Measurements from ENCODE around the gene ZFP1. TPM values are rescaled to one million over a fixed set of nuclear protein-coding genes. Genes with fewer than 3 reads are reported as not detected.

Gene ZFP1
- polyA plus RNA-seq, 2 of the 4 experiments (the other 2 are of a cell fraction): 14.4 to 16.1 TPM

DNA sequence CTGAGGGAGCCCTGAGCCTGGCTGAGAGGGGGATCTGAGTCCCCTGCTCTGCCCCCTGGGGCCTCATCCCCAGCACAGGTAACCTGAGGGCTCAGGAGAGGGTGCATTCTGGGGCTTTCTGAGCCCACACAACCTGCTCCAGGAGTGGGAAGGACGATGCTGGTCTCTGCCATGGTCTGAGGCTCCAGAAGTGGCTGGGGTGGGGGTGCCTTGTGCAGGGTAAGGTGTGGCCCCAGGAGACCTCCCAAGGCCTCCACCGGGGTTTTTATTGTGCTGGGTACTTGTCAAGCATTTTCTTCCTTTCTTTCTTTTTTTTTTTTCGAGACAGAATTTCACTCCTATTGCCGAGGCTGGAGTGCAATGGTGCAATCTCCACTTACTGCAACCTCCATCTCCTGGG, 70.8 kb downstream of the ZFP1 start (continued):
- TF ChIP-seq REST (IDR thresholded peaks at IDR 0.05) (no peak), E2F6 (IDR thresholded peaks at IDR 0.05; ENCODE audit: borderline replicate concordance, low read depth) (no peak), MYC (IDR thresholded peaks at IDR 0.05; ENCODE audit: borderline replicate concordance, low read length) (no peak)
- TF ChIP-seq, protein P1, sequence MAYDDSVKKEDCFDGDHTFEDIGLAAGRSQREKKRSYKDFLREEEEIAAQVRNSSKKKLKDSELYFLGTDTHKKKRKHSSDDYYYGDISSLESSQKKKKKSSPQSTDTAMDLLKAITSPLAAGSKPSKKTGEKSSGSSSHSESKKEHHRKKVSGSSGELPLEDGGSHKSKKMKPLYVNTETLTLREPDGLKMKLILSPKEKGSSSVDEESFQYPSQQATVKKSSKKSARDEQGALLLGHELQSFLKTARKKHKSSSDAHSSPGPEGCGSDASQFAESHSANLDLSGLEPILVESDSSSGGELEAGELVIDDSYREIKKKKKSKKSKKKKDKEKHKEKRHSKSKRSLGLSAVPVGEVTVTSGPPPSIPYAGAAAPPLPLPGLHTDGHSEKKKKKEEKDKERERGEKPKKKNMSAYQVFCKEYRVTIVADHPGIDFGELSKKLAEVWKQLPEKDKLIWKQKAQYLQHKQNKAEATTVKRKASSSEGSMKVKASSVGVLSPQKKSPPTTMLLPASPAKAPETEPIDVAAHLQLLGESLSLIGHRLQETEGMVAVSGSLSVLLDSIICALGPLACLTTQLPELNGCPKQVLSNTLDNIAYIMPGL (CRISPR knock-in tag; IDR thresholded peaks at IDR 0.05; ENCODE audit: borderline replicate concordance): no peak

DNA sequence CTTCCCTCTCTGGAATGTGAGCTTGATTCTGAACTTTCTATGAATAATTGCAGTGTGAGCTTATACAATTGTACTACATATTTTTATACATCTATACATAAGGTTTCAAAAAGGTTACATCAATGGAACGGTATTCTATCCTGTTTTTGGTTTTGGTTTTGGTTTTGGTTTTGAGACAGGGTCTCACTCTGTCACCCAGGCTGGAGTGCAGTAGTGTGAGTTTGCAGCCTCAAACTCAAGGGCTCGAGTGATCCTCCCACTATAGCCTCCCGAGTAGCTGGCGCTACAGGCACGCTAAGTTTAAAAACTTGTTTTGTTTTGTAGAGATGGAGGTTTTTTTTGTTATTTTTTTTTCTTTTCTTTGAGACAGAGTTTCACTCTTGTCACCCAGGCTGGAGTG, 71.5 kb downstream of the ZFP1 start:
- no peak for TF ChIP-seq HDAC2 (IDR thresholded peaks at IDR 0.05)
- no peak for TF ChIP-seq JUN (IDR thresholded peaks at IDR 0.05)
- no peak for TF ChIP-seq PHF8 (IDR thresholded peaks at IDR 0.05; ENCODE audit: borderline replicate concordance, low read depth)
- TF ChIP-seq NR3C1 (IDR thresholded peaks at IDR 0.05): no peak
- TF ChIP-seq E2F6 (IDR thresholded peaks at IDR 0.05; ENCODE audit: borderline replicate concordance, low read depth): no peak
- TF ChIP-seq SREBF2 (IDR thresholded peaks at IDR 0.05): no peak
- no peak for TF ChIP-seq FOSL2 (IDR thresholded peaks at IDR 0.05)
- TF ChIP-seq FOSL2 (CRISPR knock-in tag; IDR thresholded peaks at IDR 0.05): no peak
- no peak for TF ChIP-seq EHMT2 (IDR thresholded peaks at IDR 0.05; ENCODE audit: low read depth)
- no peak for TF ChIP-seq ESRRA (IDR thresholded peaks at IDR 0.05; ENCODE audit: borderline replicate concordance, low read length)
- TF ChIP-seq HOXB5 (CRISPR knock-in tag; IDR thresholded peaks at IDR 0.05): no peak
- TF ChIP-seq BHLHE40 (IDR thresholded peaks at IDR 0.05; ENCODE audit: low read depth, low read length): no peak
- TF ChIP-seq TFCP2L1 (CRISPR knock-in tag; IDR thresholded peaks at IDR 0.05): no peak
- no peak for TF ChIP-seq CHD4 (IDR thresholded peaks at IDR 0.05; ENCODE audit: borderline replicate concordance)
- no peak for TF ChIP-seq KDM1A (IDR thresholded peaks at IDR 0.05; ENCODE audit: low read depth)
- TF ChIP-seq RCOR1 (IDR thresholded peaks at IDR 0.05; ENCODE audit: low read depth, low read length): no peak
- TF ChIP-seq CEBPB (IDR thresholded peaks at IDR 0.05): no peak
- TF ChIP-seq, protein P1 (CRISPR knock-in tag; IDR thresholded peaks at IDR 0.05; ENCODE audit: borderline replicate concordance): no peak
- H3K27ac ChIP-seq: no peak overlapping the region
- CTCF ChIA-PET: interaction anchor here (1.0 to 6.5 kb wide), 4 partner anchors 14 to 182 kb away, joined by 3 to 36 read pairs (median 16); no protein-coding TSS in a partner anchor
- ATAC-seq: no peak
- FAIRE-seq: no peak
- WGBS (ENCODE audit: missing lambda C conversion rate): 81% methylated on average over 5 of the region's 5 CpGs
- no peak for DNase-seq (ENCODE audit: low read depth in 1 of 2, low spot score in 1 of 2)
- no peak overlapping the region for H3K4me3 ChIP-seq
- no peak overlapping the region for H3K4me2 ChIP-seq
- POLR2A ChIA-PET: interaction anchor here (0.5 kb wide), 1 partner anchor 198 kb away, joined by 5 read pairs; no protein-coding TSS in a partner anchor
- H3K9me3 ChIP-seq: no peaks in the 10 kb centered on the region
- H3K4me1 ChIP-seq: no peaks in the 10 kb centered on the region

Other genes with a start within 250 kb of the ZFP1 start
- 52.2 and 57.2 TPM in 2 replicates for gene WDR59, start 163.4 kb upstream of the ZFP1 start, polyA plus RNA-seq (2011; rRNA removed)
- gene WDR59, start 163.4 kb upstream of the ZFP1 start, polyA plus RNA-seq (2017; fragmentation: RNase III; extraction: RNeasy Plus Mini Kit Qiagen cat#74134 plus additional on column Dnase treatment): 31.4 to 40.8 TPM (median 33.4 TPM) in 3 replicates
- gene ZNRF1, start 149.5 kb upstream of the ZFP1 start, polyA plus RNA-seq (2011; rRNA removed): 21.4 and 22.6 TPM in 2 replicates
- gene ZNRF1, start 149.5 kb upstream of the ZFP1 start, polyA plus RNA-seq (2017; fragmentation: RNase III; extraction: RNeasy Plus Mini Kit Qiagen cat#74134 plus additional on column Dnase treatment): 18.6 to 19.8 TPM (median 19.2 TPM) in 3 replicates
- 0.79 and 0.90 TPM in 2 replicates for gene LDHD, start 31.7 kb upstream of the ZFP1 start, polyA plus RNA-seq (2011; rRNA removed)
- gene LDHD, start 31.7 kb upstream of the ZFP1 start, polyA plus RNA-seq (2017; fragmentation: RNase III; extraction: RNeasy Plus Mini Kit Qiagen cat#74134 plus additional on column Dnase treatment): 0.83 to 1.3 TPM (median 1.1 TPM) in 3 replicates
- gene CTRB2, start 58.6 kb downstream of the ZFP1 start, polyA plus RNA-seq (2011; rRNA removed): not detected in 2 replicates
- not detected in 3 replicates for gene CTRB2, start 58.6 kb downstream of the ZFP1 start, polyA plus RNA-seq (2017; fragmentation: RNase III; extraction: RNeasy Plus Mini Kit Qiagen cat#74134 plus additional on column Dnase treatment)
- not detected in 2 replicates for gene CTRB1, start 70.5 kb downstream of the ZFP1 start, polyA plus RNA-seq (2011; rRNA removed)
- not detected in 3 replicates for gene CTRB1, start 70.5 kb downstream of the ZFP1 start, polyA plus RNA-seq (2017; fragmentation: RNase III; extraction: RNeasy Plus Mini Kit Qiagen cat#74134 plus additional on column Dnase treatment)
- gene BCAR1, start 103.1 kb downstream of the ZFP1 start, polyA plus RNA-seq (2011; rRNA removed): 8.3 and 10.2 TPM in 2 replicates
- gene BCAR1, start 103.1 kb downstream of the ZFP1 start, polyA plus RNA-seq (2017; fragmentation: RNase III; extraction: RNeasy Plus Mini Kit Qiagen cat#74134 plus additional on column Dnase treatment): 34.2 to 35.9 TPM (median 35.8 TPM) in 3 replicates

Data from A549 (cell line).